Retinal pigment epithelial cell (primary cell): ENCODE data around the gene EXOSC10.
"Not testable (repeated sequence)": the region's sequence is repeated elsewhere in the genome, so short reads cannot be mapped to it uniquely, and the experiment has no call there.

Experiments used
- DNase-seq: peaks from one replicate; pipeline ENCODE4 v3.0.0-alpha.2; 2010; ENCODE audit warnings: low read depth
- H3K4me3 ChIP-seq: 2 replicates; pipeline ENCODE4 v1.5.1; 2011; ENCODE audit warnings: mild to moderate bottlenecking, low read length, control low read depth, moderate library complexity
- CTCF ChIP-seq: conservative IDR thresholded peaks from 2 replicates; pipeline ENCODE4 v1.5.1; 2011; ENCODE audit warnings: low read depth, low read length, control low read depth, inconsistent platforms

EXOSC10 gene

GRCh38 chr1:11067716-11068599 lies 31.7 kb downstream of the EXOSC10 start:
- TF ChIP-seq CTCF, result no peak
- no peak overlapping the region for H3K4me3 ChIP-seq
- DNase-seq, result no peak

GRCh38 chr1:11065796-11066195 lies 33.9 kb downstream of the EXOSC10 start:
- no peak overlapping the region for H3K4me3 ChIP-seq
- TF ChIP-seq CTCF, result no peak
- DNase-seq, result no peak

GRCh38 chr1:11064942-11065341 lies 34.7 kb downstream of the EXOSC10 start:
- no peak for TF ChIP-seq CTCF
- DNase-seq, result no peak
- no peak overlapping the region for H3K4me3 ChIP-seq

- DNase-seq, result not testable (repeated sequence)
Observed at GRCh38 chr1:11063937-11064537, 35.6 kb downstream of the EXOSC10 start.

GRCh38 chr1:11062965-11063401 lies 36.7 kb downstream of the EXOSC10 start:
- no peak overlapping the region for H3K4me3 ChIP-seq
- TF ChIP-seq CTCF, result no peak
- no peak for DNase-seq

More at GRCh38 chr1:11063937-11064537, 35.6 kb downstream of the EXOSC10 start:
- H3K4me3 ChIP-seq, result not testable (repeated sequence)

GRCh38 chr1:11061652-11062365 lies 37.9 kb downstream of the EXOSC10 start:
- H3K4me3 ChIP-seq, result no peak overlapping the region
- no peak for TF ChIP-seq CTCF
- no peak for DNase-seq
